Germinal center (tissue), 1 donor: ENCODE measurements around the gene PLXNA2.

Source experiments
- DNase-seq: peaks from one replicate; pipeline ENCODE4 v3.0.0; 2012; ENCODE audit warnings: mixed read lengths, low spot score

Gene PLXNA2

DNA sequence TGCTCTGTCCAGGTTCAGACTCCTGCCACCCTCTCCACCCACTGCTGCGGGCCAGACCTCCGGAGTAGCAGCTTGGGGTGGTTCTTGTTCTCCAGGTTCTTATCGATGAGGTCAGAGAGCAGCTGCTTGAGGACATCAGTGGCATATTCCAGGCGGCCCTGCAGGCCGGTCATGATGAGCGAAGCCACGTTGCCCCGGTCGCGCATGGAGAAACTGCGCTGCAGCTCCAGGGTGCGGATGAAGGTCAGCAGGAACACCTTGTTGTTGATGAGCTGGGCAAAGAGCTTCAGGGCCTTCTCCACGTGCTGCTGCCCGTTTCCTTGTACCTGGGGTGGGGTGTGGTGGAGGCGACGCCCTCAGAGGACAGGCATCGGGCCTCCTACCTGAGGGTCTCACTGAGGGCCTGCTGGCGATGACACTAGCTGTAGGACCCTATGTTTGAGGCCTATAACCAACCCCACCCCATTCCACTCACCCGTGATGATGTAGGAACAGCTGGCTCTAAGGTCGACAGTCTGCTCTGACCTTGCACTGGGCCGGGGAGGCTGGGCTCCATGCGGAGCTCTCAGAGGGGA lies 202.1 kb downstream of the PLXNA2 start:
- no peak for DNase-seq

DNA sequence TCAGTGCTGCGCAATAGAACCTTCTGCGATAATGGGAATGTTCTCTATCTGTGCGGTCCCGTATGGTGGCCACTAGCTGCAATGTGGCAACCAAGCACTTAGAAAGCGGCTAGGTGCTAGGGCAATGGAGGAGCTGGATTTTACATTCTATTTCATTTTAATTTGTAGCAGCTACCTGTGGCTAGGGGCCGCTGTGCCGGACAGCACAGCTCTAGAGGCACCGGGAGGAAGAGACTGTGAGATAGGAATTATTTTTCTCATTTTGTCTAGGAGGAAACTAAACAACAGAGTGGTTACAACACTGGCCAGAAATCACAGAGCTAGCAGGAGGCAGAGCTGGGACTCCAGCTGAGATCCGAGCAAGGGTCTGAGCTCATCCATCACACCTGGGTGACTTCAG lies 202.7 kb downstream of the PLXNA2 start:
- DNase-seq, result no peak

- DNase-seq, result no peak
These were observed 203.3 kb downstream of the PLXNA2 start for GRCh38 chr1:208040821-208041297.

GRCh38 chr1:208039536-208040332 lies 204.4 kb downstream of the PLXNA2 start:
- no peak for DNase-seq

- no peak for DNase-seq
These were observed 205.9 kb downstream of the PLXNA2 start for GRCh38 chr1:208038303-208038702.

GRCh38 chr1:208036918-208037766 lies 207.0 kb downstream of the PLXNA2 start:
- no peak for DNase-seq

- no peak for DNase-seq
These were observed 207.9 kb downstream of the PLXNA2 start for GRCh38 chr1:208036106-208036808.

GRCh38 chr1:208034135-208034534 lies 210.0 kb downstream of the PLXNA2 start:
- DNase-seq, result no peak

- no peak for DNase-seq
These were observed 210.9 kb downstream of the PLXNA2 start for GRCh38 chr1:208033236-208033635.

DNA sequence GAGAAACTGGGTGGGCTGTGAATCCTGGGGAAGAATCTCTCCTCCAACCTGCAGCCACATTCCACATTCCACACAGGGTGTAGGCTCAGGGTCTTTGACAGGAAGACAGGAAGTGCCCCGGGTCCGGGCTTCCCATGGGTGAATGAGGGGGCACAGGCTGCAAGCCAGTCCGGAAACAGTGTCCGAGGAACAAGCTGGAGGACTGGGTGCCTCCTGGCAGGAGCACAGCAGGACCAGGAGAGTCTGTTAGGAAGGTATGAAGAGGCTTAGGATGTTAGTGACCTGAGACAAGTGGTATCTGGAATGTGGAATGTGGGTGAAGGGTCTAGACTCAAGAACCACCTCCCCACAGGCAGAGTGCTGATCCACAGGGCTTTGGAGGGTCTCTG lies 212.3 kb downstream of the PLXNA2 start:
- DNase-seq, result no peak

GRCh38 chr1:208031316-208031931 lies 212.8 kb downstream of the PLXNA2 start:
- DNase-seq, result no peak

- DNase-seq, result no peak
These were observed 213.7 kb downstream of the PLXNA2 start for GRCh38 chr1:208030288-208031091.

DNA sequence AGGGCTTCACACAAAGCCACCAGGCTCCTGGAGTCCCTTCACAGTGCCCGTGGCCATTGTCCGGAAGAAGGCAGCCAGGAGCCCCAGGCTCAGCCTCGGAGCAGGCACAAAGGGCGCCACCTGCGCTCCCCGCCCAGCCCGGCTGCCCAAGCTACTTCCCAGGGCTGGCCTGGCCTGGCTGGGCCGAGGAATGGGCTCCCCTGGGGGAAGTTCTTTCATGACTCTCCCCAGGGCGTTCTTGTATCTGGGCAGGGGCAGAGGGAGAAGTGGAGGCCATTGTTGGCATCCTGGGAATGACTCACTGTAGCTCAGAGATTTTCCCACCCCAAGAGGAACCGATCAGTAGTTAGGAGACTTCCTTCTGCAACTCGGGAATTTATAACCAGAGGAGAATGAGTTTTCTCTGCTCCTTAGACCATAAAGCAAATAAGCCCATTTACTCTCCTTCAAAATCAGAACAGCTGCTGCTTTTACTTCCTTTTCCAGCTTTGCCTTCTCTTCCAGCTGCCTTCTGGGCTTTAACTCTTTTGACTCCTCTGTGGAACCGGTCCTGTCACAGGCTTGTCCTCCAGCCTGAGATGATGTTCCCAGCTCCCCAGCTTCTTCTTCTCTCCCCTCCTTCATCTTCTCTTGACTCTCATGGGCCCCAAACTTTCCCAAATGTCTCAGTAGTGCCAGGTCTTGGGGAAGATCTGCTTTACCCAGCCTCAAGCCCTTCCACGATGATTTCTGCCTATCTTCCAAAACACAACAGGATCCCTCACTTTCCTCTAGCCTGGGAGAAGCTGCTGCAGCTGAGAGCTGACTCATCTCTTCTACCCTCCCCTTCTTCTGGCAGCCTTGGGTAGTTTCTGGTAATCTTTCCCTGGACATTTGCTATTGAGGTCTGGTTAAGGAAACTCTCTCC lies 214.6 kb downstream of the PLXNA2 start:
- DNase-seq, result no peak

DNA sequence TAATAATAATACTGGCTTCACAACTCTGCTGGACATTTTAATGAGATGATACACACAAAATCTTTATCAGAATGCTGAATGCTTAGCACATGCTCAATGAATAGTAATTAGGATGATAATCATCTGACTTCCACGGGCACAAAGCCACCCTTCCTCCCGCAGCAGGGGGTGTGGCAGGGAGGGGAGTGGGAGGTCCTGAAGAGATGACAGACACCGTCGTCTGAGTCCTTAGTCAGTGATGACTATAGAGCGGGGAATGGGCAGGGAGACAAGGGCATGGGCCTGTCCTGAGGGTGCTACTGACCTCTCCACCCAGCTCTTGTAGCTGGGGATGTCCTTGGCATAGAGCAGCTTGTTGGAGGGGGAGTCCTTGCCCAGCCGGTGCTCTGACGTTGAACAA lies 215.7 kb downstream of the PLXNA2 start:
- no peak for DNase-seq

- DNase-seq, result no peak
These were observed 216.3 kb downstream of the PLXNA2 start for GRCh38 chr1:208027861-208028260.

DNA sequence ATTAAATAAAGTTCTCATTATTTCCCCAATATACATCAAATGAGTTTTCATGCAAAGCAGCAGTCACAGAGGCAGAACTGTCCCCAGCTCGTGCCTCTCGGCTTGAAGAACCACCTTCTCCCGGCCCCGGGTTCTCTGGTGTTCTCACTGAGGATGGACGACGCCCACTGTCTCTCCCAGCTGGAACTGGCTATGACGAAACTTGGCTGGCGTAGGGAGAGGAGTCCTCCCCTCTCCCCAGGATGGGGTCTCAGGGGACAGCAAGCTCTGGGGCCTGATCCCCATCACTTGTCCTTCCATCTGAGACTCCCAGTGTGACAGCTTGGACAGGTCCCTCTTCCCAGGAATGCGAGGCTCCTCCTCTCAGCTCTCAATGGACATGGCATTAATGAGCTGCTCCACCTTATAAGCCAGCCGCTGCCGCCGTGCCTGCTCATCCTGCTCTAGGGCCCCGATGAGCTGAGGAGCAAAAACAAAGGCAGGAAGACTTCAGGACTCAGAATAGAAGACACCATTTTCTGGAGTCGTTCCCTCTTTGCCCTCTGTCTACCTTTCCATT lies 217.2 kb downstream of the PLXNA2 start:
- DNase-seq, result no peak

- no peak for DNase-seq
These were observed 219.2 kb downstream of the PLXNA2 start for GRCh38 chr1:208025031-208025430.

DNA sequence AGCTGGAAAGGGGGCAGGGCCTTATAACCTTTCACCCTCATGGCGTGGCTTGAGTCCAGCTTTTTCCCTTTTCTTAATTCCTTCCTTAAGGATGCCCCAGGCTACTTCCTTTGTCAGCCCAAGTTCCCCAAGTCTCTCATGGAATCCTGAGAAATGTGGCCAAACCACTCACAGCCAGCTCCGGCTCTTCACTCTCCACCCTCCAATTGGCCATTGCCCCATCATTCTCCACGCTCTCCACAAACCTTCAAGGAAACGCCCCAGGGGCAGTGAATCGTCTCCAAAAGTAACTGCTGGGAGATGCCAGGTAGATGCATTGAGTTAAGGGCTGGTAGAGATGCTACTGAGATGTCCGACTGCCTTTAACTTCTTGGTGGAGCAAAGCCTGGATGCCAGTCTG lies 219.8 kb downstream of the PLXNA2 start:
- DNase-seq, result no peak

DNA sequence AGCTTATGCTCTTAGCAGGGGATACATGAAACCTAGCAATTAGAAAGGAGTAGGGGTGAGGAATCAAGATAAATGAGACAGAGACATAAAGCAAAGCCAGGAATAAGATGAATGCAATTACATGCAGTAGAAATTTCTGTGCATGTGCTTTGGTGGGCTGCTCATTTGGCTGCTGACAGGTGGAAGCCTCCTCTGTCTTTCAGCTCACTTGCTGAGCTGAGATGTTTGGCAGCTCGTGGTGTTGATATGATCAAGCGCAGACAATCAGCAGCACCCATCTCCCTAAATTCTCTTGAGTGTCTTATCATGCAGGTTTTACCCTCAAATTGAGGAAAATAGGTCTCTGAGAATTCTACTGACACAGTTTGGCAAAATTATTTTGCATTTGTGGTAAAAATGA lies 224.9 kb downstream of the PLXNA2 start:
- no peak for DNase-seq
